ENCODE results near the gene CDH18. TPM values are rescaled to one million over a fixed set of nuclear protein-coding genes. Genes with fewer than 3 reads are reported as not detected.

The CDH18 gene
- total and polyA plus RNA-seq, 2 donors (not counting 3 experiments of a cell fraction or from before 2014, with no cell fraction given), result 0.06 TPM; not detected in 1

DNA sequence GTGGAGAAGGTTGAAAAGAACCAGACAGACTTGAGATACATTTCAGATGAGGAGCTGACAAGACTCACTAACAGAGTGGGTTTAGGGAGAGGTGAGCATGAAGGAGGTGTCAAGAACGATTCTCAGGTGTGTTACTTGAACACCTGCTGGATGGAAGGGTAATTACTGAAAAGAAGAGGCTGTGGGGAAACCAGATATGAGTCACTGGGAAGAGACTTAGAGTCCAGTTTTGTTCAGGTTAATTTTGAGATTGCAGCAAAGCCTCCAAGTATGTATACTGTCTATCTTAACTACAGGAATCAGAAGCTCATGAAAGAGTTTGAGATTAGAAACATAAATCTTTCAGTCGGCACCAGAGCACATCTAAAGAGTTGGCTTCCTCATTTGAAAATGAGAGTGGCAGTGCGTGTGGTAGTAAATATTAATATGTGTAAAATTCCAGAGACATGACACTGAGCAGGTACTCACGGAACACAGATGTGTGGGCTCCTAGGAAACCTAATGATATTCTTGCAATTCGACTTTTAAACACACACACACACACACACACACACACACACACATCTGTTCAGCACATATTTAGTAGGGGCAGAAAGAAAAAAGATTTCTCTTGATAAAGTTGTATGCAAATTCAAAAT lies 197.1 kb downstream of the CDH18 start:
- CTCF ChIA-PET, result no interaction called here
- intact Hi-C loops (cut with micrococcal nuclease), result no loop called here
- Histone ChIP-seq H3K4me1 (ENCODE audit: control insufficient read depth, extremely low read depth, insufficient read depth, low read length) (no peaks in the 10 kb centered on the region), H3K27ac (ENCODE audit: insufficient read depth, low read depth, low read length) (no peak overlapping the region), H4K20me1 (replicated peaks; ENCODE audit: control insufficient read depth, extremely low read depth, insufficient read depth, low read length) (no peaks in the 10 kb centered on the region), H3K4me2 (ENCODE audit: insufficient read depth, low read length) (no peak overlapping the region), H3K9me1 (replicated peaks; ENCODE audit: control insufficient read depth, extremely low read depth, insufficient read depth, low read length) (no peaks in the 10 kb centered on the region), H3K79me2 (ENCODE audit: control insufficient read depth, insufficient read depth, low read length) (no peaks in the 10 kb centered on the region), H3K36me3 (ENCODE audit: control insufficient read depth in 2 of 2, extremely low read depth in 1 of 2, insufficient read depth in 2 of 2, low read length in 2 of 2) (no peaks in the 10 kb centered on the region), H3K9ac (replicated peaks; ENCODE audit: extremely low read depth, insufficient read depth, low read length) (no peak overlapping the region), H3K9me3 (replicated peaks; ENCODE audit: control insufficient read depth, insufficient read depth, low read length) (no peaks in the 10 kb centered on the region), H3K27me3 (ENCODE audit: control insufficient read depth in 2 of 2, insufficient read depth in 2 of 2, low read length in 2 of 2) (no peaks in the 10 kb centered on the region), H3K4me3 (replicated peaks in 1 of 3; ENCODE audit: insufficient read depth in 1 of 3, low read depth in 1 of 3, low read length in 3 of 3) (no peak overlapping the region), H2AFZ (ENCODE audit: low read depth, low read length) (no peak overlapping the region)
- POLR2A ChIA-PET, result no interaction called here
- TF ChIP-seq JUN (IDR thresholded peaks at IDR 0.05; ENCODE audit: borderline replicate concordance, insufficient read depth, insufficient read length, low read depth) (no peak), EZH2 (IDR thresholded peaks at IDR 0.05; ENCODE audit: borderline replicate concordance, low read depth, low read length, severe bottlenecking) (no peak), POLR2A (IDR thresholded peaks at IDR 0.05; ENCODE audit: low read depth, low read length) (no peak), MYC (IDR thresholded peaks at IDR 0.05; ENCODE audit: low read depth, low read length) (no peak), MAX (IDR thresholded peaks at IDR 0.05; ENCODE audit: insufficient read depth, insufficient read length) (no peak), POLR2AphosphoS5 (IDR thresholded peaks at IDR 0.05; ENCODE audit: insufficient read depth, low read depth, low read length) (no peak)
- TF ChIP-seq, protein P1, sequence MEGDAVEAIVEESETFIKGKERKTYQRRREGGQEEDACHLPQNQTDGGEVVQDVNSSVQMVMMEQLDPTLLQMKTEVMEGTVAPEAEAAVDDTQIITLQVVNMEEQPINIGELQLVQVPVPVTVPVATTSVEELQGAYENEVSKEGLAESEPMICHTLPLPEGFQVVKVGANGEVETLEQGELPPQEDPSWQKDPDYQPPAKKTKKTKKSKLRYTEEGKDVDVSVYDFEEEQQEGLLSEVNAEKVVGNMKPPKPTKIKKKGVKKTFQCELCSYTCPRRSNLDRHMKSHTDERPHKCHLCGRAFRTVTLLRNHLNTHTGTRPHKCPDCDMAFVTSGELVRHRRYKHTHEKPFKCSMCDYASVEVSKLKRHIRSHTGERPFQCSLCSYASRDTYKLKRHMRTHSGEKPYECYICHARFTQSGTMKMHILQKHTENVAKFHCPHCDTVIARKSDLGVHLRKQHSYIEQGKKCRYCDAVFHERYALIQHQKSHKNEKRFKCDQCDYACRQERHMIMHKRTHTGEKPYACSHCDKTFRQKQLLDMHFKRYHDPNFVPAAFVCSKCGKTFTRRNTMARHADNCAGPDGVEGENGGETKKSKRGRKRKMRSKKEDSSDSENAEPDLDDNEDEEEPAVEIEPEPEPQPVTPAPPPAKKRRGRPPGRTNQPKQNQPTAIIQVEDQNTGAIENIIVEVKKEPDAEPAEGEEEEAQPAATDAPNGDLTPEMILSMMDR (IDR thresholded peaks at IDR 0.05; ENCODE audit: extremely low read depth in 1 of 2, insufficient read depth in 1 of 2, low read depth in 1 of 2, low read length in 2 of 2), result no peak
- DNase-seq (ENCODE audit: low read depth, low spot score) (no peak), FAIRE-seq (no peak)
- dilution Hi-C loops (cut with MboI; ENCODE audit: extremely low pct_ligation_motif_present, low sequenced_read_pairs), result no loop called here
- BruUV-seq (replicated peaks), result no TSS peak

Measured in endothelial cell of umbilical vein (primary cell).